Measurements from ENCODE around the gene IL2RG. TPM values are rescaled to one million over a fixed set of nuclear protein-coding genes. Genes with fewer than 3 reads are reported as not detected.

The IL2RG gene
- total RNA-seq = 9.9 TPM

DNA sequence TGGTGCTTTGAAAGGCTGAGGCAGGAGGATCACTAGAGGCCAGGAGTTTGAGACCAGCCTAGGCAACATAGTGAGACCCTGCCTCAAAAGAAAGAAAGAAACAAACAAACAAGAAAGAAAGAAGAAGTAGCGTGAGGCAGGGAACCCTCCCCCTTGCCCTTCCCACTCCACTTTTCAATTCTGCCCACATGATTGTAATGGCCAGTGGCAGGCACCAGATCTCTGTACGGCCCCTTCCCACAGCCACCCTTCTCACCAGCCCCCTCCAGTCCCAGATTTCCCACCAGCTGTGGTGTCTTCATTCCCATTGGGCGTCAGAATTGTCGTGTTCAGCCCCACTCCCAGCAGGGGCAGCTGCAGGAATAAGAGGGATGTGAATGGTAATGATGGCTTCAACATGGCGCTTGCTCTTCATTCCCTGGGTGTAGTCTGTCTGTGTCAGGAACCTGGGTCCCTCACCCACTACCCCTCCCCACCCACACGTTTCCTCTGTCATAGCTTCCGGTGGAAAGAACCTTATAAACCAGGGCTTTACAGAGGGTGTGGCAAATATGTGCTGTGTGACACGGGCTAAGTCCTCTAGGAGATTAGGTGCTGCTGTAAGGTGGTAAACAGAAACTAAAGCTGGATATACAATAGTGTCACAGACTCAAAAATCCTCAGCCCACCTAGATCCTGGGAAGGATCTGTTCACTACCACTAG, at the start of gene IL2RG:
IL2RG (minus strand) TSS at position 437 of the 703 bp plus-strand sequence; CDS start at position 399, 38 bp downstream.
- DNase-seq (ENCODE audit: low spot score) = no peak
- peak; percentile 38 for ATAC-seq
- intact Hi-C loops (cut with DNase I) = no loop called here

DNA sequence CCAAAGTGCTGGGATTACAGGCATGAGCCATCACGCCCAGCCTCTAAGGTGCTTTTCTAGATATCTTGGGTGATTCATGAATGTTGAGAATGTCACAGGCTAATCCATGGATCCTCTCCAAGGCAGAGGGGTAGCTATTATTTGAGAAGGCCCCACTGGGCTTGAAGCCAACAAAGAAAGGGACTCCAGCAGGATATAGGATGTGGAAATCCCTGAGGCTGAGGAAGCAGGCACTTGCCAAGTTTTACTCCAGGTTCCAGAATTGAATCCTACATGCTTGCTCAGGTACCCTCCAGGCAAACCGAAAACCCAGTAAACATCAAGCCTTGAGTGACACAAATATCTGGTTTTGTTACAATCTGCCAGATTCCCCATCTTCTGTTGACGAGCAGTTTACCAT, 49.1 kb upstream of the IL2RG start:
- DNase-seq (ENCODE audit: low spot score) (no peak), ATAC-seq (no peak)
- intact Hi-C loops (cut with DNase I) = no loop called here

DNA sequence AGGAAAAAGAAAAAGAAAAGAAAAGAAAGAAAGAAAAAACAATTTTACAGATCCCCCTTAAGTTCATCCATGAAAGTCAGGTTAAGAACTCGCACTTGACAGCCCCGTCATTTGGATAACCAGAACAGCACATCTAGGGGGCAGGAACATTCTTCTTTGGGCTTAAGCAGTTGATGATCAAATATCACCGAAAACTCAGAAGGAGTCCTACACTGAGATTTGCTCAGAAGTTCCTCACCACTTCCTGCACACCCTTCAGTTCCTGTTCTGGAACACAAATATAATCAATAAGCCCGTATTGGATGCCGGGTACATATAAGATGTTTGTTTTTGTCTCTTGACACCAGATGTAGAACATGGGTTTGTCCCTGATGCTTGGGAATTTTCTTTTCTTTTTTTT, 48.0 kb upstream of the IL2RG start:
- DNase-seq (ENCODE audit: low spot score) = no peak
- intact Hi-C loops (cut with DNase I) = no loop called here
- ATAC-seq = no peak

DNA sequence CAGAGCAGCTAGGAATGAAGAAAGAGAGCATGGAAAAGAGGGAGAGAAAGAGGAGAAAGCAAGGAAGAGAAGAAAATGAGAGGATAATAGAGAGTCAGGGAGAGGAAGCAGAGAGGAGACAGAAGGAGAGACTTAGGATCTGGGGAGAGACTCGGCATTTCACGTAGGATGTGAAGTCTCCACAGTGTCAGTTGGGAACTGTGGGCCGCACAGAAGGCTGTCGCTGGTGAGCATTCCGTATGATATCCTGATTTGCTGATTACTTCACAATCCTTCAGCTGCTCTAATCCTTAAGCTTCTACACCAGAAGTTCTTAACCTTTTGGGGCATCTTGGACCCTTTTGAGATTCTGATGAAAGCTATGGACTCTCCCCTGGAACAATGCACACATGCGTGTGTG, 47.2 kb upstream of the IL2RG start:
- ATAC-seq (no peak), DNase-seq (ENCODE audit: low spot score) (no peak)
- intact Hi-C loops (cut with DNase I) = no loop called here

DNA sequence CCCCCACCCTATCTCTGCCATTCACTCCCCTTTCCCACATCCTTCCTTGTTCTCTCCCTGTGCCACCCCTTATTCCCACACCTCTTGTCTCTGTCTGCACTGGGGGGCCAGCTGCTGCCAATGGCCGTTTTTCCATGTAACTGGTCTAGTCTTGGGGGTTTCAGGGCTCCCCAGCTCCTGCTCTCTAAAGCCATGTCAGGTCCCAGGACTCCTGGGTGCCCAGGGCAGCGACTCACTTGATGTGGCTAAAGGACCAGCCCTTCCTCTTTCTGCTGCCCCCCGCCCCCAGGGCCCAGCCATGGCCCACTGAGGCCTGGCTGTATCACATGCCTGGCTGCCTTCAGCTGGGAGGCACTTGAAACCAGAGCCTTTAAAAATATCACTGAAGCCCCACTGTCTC, 43.3 kb upstream of the IL2RG start:
- intact Hi-C loops (cut with DNase I) = no loop called here
- DNase-seq (ENCODE audit: low spot score) = no peak
- ATAC-seq = no peak

DNA sequence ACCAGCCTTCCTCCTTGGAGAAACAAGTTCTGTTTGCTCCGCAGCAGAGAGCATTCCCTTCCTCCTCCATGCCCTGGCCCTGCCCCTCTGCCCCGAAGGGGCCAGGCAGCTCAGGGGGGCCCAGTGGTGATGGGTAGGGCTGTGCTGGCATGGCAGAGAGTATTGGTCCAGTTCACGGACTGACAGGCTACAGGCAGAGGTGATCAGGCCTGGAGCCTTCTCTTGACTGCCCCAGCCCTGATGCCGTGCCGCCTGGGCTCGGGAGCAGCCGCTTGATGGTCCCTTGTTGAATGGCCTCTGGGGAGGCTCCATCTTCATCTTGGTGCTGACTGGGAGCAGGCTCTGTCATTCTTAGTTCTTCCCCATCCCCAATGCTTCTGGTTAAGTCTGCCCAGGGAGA, 42.8 kb upstream of the IL2RG start:
- ATAC-seq (no peak), DNase-seq (ENCODE audit: low spot score) (no peak)
- intact Hi-C loops (cut with DNase I) = no loop called here

DNA sequence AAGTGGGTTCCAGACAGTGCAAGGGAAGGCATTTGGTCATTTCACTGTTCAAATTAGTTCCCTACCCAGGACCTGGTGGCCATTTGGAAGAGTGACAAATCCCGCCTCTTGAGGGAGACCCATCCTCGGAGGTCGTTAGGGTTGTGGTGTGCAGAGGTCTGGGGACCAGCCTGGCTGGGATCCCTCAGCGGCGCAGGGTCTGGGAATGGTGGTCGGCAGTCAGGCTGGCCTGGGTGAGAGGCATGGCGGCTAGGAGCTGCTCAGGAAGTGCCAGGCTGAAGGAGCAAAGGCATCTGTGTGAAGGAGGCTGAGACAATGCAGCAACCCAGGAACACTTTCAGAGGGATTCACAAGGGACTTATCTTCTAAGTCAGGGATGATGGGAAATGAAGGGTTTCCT, 40.0 kb upstream of the IL2RG start:
- DNase-seq (ENCODE audit: low spot score) = no peak

DNA sequence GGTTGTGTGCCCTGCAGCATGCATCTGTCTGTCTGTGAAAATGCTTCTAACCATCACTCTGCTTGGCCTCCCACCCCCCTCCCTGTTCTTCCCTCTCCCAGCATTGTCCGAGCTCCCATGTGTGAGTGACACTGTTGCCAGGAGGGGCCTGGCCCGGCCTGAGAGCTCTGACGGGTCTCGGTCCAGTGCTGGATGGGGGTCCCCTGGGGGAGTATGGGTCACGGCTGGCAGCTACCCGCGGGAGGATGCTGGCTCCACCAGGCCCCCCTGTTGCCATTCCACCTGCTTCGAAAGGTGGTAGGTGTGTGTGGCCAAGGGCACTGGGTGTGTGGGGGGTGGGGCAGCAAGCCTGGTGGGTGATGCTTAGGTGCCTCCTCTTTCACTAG, 36.9 kb upstream of the IL2RG start:
- intact Hi-C loops (cut with DNase I) = no loop called here
- no peak for ATAC-seq

More for the DNA sequence above, 40.0 kb upstream of the IL2RG start:
- no peak for ATAC-seq
- intact Hi-C loops (cut with DNase I) = no loop called here

DNA sequence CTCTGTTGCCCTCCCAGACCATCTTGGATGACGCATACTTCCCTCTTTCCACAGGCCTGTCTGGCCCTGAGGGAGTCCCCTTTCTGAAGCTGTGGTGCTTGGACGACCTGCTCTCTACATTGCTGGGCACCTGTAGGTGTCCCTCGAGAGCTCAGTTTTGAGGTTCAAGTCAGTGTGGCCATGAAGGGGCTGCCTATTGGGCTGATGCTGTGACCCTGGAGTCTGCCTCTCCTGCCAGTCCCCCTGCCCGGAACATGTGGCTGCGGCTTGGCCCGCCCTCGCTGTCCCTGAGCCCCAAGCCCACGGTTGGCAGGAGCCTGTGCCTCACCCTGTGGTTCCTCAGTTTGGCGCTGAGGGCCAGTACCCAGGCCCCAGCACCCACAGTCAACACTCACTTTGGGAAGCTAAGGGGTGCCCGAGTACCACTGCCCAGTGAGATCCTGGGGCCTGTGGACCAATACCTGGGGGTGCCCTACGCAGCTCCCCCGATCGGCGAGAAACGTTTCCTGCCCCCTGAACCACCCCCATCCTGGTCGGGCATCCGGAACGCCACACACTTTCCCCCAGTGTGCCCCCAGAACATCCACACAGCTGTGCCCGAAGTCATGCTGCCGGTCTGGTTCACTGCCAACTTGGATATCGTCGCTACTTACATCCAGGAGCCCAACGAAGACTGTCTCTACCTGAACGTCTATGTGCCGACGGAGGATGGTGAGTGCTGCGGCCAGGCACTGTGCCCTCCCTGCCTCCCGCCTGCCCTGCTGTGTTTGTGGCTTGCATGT, 36.3 kb upstream of the IL2RG start:
- DNase-seq (ENCODE audit: low spot score) (no peak), ATAC-seq (no peak)
- intact Hi-C loops (cut with DNase I) = no loop called here

More for the DNA sequence above, 36.9 kb upstream of the IL2RG start:
- DNase-seq (ENCODE audit: low spot score) = no peak

DNA sequence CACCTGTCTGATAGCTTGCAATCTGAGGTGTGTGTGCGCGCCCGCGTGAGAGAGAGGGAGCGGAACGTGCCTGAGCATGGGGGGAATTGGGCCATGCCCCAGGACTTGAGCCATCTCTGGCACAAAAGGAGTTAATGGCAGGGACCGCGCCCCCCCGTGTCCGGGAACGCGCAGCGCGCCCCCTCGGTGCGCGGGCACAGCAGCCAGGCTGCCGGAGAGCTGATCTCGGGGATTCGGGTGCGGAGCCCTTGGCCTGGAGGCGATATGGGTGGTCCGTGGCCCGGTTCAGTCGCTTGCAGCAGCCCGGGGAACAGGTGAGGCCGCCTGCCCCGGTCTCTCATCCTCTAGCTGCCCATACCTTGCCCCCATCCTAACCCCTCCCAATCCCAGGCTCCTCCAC, 33.3 kb upstream of the IL2RG start, which contains the start of gene NLGN3:
NLGN3 (plus strand) TSS at position 191 of the 400 bp plus-strand sequence. CDS start 2,909 bp downstream, outside the sequence.
- ATAC-seq (peak; percentile 25), DNase-seq (ENCODE audit: low spot score) (no peak)
- intact Hi-C loops (cut with DNase I) = no loop called here

DNA sequence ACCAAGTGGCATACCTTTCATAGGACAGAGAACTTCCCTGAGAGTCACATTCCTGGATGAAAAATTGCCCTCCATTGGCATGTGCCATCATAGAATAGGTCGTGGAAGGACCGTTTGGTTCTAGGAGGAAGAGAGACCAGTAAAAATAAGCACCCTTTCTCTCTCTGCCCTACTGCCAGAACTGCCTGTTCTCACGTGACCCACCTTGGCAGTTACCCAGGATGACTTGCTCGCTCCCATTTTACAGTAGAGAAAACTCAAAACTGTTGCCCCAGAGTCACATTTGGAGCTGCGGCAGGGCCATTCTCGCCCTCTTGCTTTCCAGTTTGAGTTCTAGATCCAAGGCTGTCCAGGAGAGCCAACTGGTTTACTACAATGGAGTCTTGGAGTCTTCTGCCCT, 32.1 kb upstream of the IL2RG start:
- ATAC-seq (no peak), DNase-seq (ENCODE audit: low spot score) (peak; percentile 79)
- intact Hi-C loops (cut with DNase I) = no loop called here

DNA sequence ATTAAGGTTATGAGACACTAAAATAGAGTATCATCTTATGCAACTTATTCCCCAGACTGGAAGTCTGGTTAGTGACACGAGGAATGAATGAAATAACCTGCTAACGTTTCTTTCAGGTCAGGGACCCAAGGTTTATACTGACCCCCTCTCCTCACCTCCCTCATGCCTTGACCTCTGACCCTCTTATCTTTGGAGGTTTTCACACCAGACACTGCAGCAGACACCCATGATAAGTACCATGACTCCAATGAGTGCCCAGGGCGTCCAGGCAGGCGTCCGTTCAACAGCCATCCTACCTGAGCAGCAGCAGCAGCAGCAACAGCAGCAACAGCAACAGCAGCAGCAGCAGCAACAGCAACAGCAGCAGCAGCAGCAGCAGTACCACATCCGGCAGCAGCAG, 29.1 kb upstream of the IL2RG start:
- ATAC-seq (no peak), DNase-seq (ENCODE audit: low spot score) (no peak)
- intact Hi-C loops (cut with DNase I) = no loop called here

DNA sequence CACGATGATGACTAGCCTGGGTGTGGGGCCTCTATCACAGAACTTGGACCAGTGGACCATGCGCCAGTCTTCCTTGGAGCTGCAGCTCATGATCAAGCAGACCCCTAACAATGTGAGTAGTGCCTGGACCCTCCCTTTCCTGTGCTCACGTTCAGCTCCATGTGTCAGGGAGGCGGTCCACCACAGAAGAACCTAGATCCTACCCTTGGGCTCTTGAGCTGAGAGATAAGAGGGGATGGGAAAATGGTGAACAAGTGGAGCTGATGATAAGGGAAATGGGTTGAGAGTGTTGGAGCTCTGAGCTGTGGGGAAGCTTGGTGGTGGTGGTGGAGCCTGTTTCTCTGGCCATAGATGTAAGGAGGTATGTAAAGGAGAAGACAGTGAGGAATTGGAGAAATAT, 20.1 kb upstream of the IL2RG start:
- intact Hi-C loops (cut with DNase I) = no loop called here
- no peak for ATAC-seq

DNA sequence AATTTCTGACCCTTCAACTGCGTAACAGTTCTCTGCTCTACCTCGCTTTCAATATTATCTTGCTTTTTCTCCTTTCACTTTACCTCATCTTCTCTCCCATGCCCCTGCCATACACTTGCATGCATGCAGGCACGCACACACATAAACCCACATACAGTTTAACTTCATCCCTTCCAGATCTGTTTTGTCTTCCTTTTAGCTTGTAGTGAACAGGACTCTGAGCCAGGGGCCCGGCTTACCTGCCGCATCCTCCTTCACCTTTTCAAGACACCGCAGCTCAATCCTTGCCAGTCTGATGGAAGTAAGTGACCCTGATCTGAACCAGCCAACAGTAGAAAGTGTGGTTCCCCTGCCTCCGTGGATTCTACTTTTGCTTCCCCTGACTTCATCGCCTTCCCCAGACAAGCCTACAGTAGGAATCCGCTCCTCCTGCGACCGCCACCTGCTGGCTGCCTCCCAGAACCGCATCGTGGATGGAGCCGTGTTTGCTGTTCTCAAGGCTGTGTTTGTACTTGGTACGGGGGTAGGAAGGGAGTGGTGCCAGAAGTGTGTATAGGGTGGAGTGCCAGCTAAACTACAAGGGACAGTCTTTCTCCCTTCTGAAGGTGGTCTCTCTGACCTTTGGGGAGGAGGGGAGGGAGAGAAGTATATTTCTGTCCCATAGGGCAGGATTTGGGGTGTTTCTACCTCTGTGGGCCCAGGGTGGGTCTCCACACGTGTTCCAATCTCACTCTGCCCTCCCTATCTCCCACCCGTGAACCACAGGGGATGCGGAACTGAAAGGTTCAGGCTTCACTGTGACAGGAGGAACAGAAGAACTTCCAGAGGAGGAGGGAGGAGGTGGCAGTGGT, 17.8 kb upstream of the IL2RG start:
- DNase-seq (ENCODE audit: low spot score) (peak; percentile 82), ATAC-seq (peak; percentile 81)
- intact Hi-C loops (cut with DNase I) = no loop called here

More for the DNA sequence above, 20.1 kb upstream of the IL2RG start:
- DNase-seq (ENCODE audit: low spot score) = no peak

DNA sequence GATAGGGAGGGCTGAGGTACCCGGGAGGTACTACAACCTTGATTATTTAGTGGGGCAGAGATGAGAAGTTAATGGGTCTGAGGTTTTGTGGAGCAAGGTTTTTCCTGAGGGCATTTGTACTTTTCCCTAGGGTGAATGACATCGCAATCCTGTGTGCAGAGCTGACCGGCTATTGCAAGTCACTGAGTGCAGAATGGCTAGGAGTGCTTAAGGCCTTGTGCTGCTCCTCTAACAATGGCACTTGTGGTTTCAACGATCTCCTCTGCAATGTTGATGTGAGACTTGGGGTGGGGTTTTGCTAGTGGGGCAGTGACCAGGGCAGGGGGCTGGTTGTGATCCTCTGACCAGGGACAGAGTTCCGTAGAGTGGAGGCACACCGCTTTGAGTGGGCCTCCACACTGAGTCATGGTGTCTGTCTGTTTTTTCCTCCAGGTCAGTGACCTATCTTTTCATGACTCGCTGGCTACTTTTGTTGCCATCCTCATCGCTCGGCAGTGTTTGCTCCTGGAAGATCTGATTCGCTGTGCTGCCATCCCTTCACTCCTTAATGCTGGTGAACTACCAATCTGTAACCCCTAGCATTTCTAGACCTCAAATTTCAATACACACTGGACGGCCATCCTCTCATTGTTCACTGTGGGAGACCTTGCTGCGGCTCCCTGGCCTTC, 16.9 kb upstream of the IL2RG start:
- no peak for DNase-seq (ENCODE audit: low spot score)
- intact Hi-C loops (cut with DNase I) = no loop called here
- no peak for ATAC-seq

DNA sequence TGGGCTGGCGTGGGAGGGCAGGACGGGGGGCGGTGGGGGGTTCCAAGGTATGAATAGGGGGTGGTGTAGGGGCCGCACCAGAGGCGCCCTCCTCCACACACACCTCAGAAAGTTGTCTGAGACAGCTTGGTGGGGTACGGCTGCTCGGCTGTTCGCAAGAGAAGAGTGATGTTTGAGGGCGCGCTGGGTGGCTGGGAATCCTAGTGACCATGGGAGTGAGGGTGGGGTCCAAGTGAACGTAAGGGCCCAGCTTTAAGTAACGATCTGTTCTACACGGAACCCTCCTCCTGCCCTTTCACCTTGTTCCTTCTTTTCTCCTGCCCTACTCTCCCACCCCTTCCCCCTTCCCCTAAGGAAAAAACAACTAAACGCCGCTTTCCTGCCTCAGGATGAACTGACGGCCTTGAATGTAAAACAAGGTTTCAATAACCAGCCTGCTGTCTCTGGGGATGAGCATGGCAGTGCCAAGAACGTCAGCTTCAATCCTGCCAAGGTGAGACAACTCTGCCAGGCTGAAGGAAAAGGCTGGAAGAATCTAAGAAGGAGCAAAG, 7.7 kb upstream of the IL2RG start:
- peak; percentile 48 for ATAC-seq
- intact Hi-C loops (cut with DNase I) = no loop called here
- DNase-seq (ENCODE audit: low spot score) = no peak

DNA sequence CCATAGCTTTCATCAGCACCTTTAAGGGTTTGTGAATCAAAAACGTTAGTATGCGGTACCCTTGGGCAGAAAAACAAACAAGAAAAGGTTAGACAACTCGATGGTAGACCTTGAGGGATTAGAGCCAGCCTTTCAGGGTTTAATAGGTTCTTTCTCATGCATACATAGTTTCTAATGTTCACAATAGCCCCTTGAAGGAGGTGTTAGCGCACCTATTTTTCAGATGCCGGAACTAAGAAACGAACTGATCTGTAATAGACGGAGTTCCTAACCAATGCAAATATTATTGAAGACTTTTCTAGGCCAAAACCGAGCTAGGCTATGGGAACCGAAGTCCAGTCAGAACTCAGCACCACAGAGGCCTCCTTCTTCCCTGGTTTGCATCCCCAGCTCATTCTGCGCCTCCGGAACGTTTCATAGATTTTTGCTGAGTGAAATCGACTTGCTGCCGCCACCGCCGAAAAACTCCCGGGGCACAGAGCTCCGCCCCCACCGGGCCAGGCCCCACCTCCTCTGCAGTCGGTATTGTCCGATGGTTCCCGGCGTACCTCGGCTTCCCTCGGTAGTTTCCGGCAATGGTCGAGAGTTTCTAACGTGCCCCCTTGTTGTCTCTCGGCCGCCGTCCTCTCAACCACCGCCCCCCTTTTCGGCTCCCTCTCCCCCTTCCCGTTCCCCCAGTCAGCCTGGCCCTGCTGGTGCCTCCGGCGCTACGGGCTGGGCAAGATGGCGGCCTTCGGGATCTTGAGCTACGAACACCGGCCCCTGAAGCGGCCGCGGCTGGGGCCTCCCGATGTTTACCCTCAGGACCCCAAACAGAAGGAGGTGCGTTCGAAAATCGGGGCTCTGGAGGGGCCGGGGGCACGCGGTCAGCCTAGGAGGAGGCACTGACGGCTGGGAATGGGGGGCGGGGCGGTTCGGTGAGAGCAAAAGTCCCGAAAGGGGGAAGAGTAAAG, 6.9 kb upstream of the IL2RG start, which contains the start of gene MED12:
MED12 (plus strand) TSS at position 565 of the 953 bp plus-strand sequence; CDS start at position 724, 159 bp downstream.
- ATAC-seq (peak; percentile 98), DNase-seq (ENCODE audit: low spot score) (peak; percentile 93)
- intact Hi-C loops (cut with DNase I) = no loop called here

DNA sequence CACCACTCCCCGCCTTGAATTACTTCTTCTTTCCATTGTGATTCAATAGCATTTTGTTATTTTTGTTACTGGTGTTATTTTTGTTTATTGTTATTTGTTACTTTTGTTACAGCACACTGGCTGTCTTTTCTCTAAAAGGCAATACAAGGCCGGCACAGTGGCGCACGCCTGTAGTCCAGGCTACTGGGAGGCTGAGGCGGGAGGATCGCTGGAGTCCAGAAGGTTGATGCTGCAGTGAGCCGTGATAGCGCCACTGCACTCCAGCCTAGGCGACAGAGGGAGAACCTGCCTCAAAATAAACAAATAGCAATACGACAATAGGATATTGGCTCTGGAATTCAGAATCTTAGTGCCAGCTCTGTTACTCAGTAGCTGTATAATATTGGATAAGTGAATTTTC, 6.0 kb upstream of the IL2RG start:
- DNase-seq (ENCODE audit: low spot score) (no peak), ATAC-seq (no peak)
- intact Hi-C loops (cut with DNase I) = no loop called here
